ENCODE data around the gene SMARCA1.
"Not testable (repeated sequence)": the region's sequence is repeated elsewhere in the genome, so short reads cannot be mapped to it uniquely, and the experiment has no call there.

Gene SMARCA1, protein sequence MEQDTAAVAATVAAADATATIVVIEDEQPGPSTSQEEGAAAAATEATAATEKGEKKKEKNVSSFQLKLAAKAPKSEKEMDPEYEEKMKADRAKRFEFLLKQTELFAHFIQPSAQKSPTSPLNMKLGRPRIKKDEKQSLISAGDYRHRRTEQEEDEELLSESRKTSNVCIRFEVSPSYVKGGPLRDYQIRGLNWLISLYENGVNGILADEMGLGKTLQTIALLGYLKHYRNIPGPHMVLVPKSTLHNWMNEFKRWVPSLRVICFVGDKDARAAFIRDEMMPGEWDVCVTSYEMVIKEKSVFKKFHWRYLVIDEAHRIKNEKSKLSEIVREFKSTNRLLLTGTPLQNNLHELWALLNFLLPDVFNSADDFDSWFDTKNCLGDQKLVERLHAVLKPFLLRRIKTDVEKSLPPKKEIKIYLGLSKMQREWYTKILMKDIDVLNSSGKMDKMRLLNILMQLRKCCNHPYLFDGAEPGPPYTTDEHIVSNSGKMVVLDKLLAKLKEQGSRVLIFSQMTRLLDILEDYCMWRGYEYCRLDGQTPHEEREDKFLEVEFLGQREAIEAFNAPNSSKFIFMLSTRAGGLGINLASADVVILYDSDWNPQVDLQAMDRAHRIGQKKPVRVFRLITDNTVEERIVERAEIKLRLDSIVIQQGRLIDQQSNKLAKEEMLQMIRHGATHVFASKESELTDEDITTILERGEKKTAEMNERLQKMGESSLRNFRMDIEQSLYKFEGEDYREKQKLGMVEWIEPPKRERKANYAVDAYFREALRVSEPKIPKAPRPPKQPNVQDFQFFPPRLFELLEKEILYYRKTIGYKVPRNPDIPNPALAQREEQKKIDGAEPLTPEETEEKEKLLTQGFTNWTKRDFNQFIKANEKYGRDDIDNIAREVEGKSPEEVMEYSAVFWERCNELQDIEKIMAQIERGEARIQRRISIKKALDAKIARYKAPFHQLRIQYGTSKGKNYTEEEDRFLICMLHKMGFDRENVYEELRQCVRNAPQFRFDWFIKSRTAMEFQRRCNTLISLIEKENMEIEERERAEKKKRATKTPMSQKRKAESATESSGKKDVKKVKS

DNA sequence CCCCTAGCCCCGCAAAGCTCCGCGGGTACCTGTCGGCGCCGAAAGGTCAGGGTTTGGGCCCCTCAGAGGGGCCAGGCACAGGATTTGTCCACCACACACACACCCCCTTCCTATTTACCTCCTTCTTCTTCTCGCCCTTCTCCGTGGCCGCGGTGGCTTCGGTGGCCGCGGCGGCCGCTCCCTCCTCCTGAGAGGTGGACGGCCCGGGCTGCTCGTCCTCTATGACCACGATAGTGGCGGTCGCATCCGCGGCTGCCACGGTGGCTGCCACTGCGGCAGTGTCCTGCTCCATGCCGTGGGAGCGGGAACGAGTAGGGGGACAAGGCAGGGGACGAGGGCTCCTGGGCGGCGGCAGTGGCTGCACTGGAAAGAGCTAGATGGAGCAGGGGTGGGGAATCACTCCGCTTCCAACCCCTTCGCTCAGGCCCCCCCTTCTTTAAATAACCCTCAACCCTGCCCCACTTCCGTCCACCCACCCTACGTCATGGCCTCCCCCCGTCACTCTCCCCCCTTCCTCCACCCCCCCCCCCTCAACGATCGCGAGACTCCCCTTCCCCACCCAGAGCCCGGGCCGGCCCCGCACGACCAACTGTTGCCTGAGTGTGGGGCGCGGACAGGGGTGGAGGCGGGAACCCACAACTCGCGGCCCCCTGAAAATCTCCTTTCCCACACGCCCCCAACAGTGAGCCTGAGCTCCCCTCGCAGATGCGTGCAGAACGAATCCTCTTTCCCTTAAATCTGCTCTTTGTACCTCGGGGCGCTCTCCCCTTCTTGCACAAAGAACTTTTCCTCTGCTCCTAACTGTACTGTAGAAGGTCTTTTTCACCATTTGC, at the start of gene SMARCA1:
Gene SMARCA1 (minus strand): TSS at position 412 of the 833 bp plus-strand sequence. CDS start 120 bp downstream, at position 292.
- peak; percentile 33 for DNase-seq

DNA sequence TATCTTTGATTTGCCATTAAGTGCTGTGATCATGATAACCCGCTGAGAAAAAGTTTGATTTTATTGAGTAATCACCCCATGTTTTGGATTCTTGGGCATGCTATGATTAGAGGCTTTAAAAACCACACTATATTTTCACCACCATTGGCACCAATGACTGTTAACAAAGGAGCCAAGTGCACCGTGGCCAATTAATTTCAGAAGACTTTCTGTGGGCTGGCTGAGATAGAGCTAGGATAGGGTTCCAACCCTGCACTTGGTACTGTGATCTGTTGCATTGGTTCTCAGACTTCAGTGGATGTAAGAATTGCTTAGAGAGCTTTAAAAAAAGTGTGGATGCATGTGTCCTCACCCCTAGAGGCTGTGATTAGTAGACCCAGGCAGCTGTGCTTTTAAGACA, 49.1 kb upstream of the SMARCA1 start:
- no peak for DNase-seq

DNA sequence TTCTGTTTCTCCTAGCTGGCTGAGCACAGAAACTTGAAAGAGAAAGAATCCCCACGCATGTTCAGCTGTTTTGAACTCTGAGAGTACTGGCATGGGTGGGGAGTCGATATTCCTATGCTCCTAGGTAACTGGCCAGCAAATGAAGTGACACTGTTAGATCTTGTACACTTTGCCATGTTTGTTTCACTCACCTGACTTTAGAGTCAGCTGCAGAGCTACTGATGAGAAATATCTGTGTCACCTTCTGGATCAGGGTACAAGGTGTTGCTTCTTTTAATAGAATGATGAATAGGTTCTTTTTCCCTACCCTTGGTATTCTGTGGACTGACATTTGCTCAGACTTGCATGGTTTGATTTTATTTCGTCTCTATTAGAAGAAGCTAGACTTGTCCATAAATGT, 45.1 kb upstream of the SMARCA1 start:
- no peak for DNase-seq

DNA sequence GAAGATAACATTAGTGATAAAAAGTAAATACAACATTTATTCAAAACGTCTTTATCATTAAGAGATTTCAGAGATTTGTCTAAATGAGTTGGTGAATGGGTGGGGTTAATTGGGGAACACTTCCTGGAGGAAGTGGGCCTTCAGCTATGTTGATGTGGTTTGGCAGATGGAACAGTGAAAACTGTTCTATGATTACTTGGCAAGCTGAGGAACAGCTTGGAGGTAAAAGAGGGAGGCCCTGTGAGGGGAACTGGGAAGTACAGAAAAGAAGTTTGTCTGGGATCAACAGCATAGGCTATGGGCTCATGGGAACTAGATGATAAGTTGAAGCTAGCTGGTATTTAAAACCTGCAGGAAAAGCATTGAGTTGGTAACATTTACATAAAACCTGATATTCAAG, 42.8 kb upstream of the SMARCA1 start:
- no peak for DNase-seq

DNA sequence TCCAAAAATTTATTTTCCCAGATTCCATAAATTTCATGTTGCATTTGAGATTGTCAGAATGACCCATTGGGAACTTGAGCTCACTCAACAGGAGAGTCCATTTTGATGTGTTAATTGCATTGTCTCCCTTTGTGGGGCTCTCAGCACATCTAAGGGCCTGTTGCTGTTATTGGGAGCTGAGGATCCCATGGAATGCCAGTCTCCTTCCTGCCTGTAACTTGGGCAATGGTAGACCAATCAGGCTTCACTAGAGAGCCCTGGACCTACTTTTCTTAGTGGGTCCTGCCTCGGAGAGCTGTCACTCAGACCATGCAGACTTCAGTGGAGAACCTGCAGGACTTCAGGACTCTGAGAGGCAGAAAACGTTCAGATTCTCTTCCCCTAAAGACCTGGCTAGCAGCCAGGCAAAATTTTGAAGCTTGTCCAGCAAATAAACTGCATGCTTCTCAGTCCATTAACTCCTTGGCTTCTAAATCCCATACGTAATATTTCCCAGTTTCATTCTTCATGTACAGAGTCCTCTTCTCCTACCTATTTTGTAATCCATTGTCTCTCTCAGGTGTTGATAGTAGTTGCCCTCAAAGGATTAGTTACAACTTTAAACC, 41.9 kb upstream of the SMARCA1 start:
- no peak for DNase-seq

DNA sequence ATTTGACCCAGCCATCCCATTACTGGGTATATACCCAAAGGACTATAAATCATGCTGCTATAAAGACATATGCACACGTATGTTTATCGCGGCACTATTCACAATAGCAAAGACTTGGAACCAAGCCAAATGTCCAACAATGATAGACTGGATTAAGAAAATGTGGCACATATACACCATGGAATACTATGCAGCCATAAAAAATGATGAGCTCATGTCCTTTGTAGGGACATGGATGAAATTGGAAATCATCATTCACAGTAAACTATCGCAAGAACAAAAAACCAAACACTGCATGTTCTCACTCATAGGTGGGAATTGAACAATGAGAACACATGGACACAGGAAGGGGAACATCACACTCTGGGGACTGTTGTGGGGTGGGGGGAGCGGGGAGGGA, 41.1 kb upstream of the SMARCA1 start:
- DNase-seq, result not testable (repeated sequence)

DNA sequence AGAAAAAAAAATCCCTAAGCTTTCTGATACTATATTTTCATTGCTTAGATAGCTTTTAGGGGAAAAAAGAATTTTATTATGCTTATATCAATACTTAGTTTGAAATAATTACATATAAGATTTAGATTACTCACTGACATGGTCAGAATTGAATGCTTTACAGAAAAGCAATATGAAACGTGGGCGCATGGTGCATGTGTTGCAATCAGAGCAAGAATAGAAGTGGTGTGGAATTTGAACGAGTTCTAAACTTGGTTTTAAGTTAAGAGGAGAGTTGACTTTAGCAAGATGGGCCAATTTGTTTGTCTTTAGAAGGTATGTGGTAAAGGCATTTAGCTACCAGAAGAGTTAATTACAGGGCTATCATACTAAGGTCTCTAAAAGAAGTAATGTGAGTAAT, 38.2 kb upstream of the SMARCA1 start:
- DNase-seq, result no peak

DNA sequence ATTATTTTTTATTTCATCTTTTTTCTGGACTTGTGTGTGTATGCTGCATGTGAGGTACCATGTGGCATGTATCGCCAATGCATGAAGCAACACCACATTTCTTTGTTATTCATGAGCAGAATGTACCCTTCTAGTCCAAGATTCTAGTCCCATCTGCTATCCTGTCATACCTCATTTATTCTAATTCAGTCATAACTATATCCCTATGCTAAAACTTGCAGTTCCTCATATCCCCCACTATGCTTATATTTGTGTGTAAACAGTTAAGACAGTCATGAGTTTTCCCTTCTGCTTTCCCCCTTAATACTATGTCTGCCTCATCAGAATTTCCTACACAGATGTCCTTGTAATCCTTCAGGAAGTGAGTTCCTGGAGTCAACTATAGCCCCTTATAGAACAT, 36.5 kb upstream of the SMARCA1 start:
- DNase-seq, result no peak

DNA sequence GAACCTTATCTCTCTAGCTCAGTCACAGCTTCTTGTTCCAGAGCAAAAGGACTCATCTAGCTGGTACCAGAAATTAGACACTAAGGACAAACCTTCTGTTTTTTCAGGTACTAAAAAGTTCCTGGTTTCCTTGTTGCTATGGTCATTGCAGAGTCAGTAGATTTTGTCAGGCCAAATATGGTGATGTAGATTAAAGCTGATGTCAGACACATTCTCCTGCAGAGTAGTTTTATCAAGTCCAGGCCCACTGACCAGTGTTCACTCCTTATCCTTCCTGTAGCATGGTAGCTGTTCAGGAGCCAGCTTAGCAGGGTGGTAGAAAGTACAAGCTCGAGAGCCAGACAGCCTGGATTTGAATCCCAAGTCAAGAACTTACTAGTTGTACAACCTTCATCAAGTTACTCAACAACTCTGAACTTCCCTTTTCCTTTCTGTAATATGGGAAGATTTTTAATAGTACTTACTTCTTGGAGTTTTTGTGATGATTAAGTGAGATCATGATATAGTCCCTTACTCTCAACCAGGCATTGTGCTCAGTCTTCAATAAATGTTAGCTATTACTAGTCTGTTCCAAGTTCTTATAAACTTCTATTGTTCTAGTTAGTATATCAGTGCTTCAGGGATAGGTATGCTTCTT, 34.7 kb upstream of the SMARCA1 start:
- DNase-seq, result no peak

DNA sequence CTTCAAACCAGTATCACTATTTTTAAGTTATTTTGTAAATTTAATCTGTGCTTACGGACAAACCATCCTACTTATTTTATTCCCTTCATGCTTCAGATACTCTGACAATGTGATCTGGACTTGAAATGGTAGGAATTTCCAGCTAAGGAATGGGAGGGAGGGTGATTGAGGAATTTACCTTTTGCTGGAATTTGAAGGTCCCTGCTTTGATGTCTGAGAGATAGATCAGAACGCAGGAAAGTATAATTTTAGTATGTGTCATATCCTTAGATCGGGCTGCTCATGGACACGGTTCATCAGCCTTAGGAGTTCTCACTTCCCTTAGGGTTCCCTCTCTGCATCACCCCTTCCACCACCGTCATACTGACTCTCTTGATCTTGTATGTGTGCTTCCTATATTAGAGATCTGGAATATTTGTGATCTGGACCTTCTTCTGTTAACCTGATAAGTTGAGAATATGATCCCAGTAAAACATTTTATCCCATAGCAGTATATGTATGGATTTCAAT, 33.6 kb upstream of the SMARCA1 start:
- DNase-seq, result no peak

DNA sequence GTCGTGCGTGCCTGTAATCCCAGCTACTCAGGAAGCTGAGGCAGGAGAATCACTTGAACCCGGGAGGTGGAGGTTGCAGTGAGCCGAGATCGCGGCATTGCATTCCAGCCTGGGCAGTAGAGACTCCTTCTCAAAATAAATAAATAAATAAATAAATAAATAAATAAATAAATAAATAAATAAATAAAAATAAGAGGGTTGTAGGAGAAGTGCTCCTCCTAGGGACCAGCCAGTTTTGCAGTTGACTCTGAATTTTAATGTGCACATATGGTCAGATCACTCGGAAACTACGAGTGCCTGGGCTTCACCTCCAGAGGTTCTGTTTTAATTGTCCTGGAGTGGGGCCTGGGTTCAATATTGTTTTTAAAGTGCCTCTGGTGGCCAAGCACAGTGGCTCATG, 31.5 kb upstream of the SMARCA1 start:
- DNase-seq, result not testable (repeated sequence)

DNA sequence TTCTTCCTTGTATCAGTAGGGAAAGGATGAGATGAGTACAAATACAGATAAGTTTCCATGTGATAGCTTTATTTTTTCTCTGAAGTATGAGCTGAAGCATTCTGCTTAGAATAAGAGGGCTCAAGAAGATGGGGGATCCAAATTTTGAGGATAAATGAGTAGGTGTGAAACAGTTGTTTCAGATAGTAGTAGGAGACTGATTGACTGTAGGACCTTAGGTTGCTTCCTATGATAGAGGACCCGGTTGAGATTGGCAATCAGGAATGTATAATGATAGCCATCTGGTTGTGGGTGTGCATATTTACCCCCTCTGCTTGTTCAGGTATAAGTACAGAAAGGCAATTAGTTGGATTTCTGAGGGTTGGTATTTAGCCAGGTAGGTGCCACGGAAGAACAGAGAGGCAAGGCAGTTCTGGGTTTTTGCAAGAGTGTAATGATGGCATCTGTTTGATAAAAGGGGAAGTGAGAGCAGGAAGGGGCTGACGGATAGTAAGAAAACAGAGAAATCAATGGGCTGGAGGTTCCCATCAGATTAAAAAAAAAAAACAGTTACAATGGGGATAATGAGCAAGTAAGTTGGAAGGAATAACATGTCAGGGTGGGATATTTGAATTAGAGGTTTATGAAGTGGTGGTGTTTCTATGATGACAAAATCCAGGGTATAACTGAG, 30.5 kb upstream of the SMARCA1 start:
- no peak for DNase-seq

DNA sequence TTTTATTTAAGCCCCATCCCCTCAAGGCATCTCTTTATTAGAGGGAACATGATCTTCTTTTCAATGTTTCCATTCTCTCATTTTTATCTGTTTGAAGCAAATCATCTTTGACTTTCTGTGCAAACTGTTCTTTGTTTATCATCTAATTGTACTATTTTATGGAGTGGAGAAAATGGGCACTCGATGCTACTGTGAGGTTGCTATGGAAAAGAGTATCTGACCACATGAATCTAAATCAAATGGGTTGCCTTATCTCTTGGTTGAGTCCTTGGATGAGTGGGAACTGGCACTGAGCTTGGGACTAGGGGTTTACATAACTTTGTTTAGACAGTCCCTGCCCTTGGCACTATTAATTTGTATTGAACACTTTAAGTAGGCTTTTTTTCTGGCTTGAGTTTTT, 25.8 kb upstream of the SMARCA1 start:
- no peak for DNase-seq

DNA sequence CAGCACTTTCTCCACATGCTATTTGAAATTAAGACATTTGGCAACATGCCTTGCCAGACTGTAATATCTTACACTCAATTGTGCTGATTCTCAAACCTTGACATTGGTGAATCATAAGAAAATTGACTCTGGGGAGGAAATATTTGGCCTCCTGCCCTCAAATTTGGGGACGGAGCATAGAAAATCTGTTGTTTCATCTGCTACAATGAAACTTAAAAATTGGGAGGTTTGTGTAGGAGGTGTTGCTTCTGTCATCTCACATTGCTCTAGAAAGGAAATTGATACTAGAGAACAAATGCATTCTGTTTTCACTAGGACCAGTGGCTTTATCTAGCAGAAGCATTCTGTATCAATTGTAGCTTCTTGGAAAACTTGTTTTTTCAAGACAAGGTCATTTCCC, 22.1 kb upstream of the SMARCA1 start:
- DNase-seq, result no peak

DNA sequence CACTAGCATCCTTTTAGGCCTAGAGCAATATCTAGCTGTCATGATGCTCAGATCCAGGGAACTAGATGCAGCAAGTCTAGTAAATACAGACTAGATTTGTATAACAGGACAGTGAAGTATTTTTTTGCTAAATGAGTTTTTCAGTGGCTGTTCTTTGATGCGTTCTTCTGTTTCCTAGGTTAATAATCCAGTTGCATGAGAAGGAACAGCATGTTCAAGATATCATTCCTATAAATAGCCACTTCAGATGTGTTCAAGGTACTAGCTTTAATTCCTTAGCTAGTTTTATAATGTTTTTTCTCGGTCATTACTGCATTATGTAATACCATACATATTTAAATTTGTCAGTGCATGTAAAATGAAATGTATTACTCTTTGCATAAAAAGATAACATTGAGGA, 21.5 kb upstream of the SMARCA1 start:
- no peak for DNase-seq

DNA sequence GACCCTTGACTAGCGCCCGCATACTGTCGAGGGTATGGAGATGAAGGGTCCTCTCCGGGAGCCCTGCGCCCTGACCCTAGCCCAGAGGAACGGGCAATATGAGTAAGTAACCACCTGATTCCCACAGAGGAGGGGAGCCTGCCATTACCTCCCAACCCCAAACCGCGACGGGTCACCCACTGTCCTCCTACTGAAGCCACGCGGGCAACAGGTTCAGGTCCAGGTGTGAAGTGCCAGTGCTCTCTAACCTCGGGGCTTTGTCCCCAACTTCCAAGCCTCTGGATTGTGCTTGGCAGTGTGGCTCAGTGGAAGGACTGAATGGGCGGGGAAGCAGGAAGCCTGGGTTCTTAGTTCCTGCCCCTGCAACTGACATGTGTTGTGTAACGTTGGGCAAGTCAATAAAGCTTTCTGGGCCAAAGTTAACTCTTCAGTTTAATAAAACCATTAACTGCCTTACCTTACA, 17.5 kb upstream of the SMARCA1 start:
- DNase-seq, result no peak

DNA sequence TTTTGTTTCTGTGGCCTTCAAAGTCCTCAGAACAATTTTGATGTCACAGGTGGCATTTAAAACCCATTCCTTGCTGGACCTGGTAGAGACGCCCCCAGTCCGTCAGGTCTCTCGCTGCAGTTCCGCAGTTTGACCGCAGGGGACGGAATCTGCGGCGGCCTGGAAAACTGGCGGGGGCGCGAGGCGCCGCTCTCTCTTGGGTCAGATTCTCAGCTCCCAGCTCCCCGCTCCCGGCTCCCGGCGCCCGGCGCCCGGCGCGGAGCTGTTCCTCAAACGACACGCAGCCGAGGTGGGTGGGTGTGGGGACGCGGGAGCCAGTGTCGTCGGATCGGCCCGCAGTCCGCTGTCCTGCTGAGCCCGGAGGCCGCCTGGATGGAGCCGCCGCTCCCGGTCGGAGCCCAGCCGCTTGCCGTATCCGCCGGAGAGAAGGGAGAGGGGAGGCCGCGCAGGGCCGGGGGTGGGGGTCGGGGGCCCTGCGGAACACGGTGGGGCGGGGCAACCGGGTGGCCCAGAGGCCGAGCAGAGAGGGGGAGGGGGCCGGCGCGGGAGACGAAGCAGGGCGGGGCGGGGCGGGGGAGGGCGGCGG, 16.9 kb upstream of the SMARCA1 start, which contains the start of gene OCRL:
Gene OCRL (plus strand): TSS at position 192 of the 586 bp plus-strand sequence. CDS start 181 bp downstream, at position 373.
- DNase-seq, result peak; percentile 58

DNA sequence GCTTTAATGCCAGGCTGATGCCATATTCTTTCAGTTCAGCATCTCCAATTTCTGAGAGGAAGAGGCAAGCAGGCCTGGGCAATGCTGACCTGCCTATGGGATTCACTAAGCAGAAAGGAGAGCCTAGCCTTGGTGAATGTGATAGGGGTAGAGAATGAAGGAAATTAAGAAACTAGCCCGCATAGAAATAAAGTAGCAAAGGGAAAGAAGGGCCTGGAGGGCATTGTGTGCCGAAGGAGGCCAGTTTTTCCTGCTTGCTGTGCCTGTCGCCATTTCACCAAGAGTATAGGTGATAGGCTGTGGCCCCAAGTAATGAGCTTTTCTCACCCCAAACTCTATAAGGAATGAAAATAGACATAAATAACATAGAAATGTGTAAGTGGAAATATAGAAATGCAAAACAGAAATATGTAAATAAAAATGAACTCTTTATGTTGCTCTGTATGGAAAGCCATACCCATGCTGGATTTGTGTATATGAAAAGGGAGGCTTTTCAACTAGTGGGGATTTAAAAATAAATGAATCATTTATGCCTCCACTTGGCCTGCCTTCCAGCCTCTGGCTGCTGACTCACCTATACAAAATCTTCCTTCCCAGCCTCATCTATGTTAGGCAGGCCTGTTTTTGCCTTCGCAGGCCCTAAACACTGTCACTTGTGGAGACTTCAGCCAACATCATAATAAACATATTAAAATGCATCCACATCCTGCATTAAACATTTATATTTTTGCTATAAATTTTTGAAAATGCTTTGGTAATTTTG, 11.7 kb upstream of the SMARCA1 start:
- no peak for DNase-seq

DNA sequence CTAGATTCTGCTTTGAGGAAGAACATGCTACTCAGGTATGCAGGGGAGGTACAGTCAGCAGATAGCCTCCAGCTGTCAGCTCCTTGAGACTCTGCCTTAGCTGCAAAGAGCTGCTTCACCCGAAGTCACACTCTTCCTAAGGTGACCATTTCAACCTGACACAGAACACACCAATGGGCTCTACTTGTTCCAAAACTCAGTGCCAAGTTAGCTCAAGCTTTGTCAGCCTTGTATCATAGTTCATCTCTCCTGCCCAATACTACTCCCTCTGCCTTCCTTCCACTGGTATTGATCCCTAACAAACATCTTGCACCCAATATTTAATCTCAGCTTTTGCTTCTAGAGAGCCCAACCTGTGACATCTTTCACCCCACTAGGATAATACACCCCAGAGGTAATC, 7.8 kb upstream of the SMARCA1 start:
- DNase-seq, result no peak

DNA sequence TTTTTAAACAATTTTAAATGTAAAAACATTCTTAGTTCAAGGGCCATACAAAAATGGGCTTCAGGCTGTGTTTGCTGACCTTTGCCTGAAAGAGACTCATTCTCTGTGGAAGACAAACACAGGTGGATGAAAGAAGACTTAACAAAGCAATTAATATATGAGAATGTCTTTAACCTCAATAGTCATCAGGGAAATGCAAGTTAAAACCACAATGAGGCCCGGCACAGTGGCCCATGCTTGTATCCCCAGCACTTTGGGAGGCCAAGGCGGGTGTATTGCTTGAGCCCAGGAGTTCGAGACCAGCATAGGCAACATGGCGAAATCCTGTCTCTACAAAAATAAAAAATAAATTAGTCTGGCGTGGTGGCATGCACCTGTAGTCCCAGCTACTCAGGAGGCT, 7.1 kb upstream of the SMARCA1 start:
- no peak for DNase-seq

Measured in NCI-H1092 (cell line).